GM04504 (cell line): ENCODE results near the gene TRIM66.
A peak's percentile ranks its signal among the peaks of the same experiment; 100 is the strongest.

Source experiments
- DNase-seq: peaks from one replicate; pipeline ENCODE4 v3.0.0-alpha.2; 2012; ENCODE audit warnings: low read depth

The TRIM66 gene

GRCh38 chr11:8654503-8654902, 28.0 kb downstream of the TRIM66 start:
- no peak for DNase-seq

- DNase-seq = peak; percentile 98
Measured at GRCh38 chr11:8652140-8652539, 30.3 kb downstream of the TRIM66 start.

- DNase-seq = peak; percentile 71
Measured at GRCh38 chr11:8650401-8650990, 32.0 kb downstream of the TRIM66 start.

DNA sequence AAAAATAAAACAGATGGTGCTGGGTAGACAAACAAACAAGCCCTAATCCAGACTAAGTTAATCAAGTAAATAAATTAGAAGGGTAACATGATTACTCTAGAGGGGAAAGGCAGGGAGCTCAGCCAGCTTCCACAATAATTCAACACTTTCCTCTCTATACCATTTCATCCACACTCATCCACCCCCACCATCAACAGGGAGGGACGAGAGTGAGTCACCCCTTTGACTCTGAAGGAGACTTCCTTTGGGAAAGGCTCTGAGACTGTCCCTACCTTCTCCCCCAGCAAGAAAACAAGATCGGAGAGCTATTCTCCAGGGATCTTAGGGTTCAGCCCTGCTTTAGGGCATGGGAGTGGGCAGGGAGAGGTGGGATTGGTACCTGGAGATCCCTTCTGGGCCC, 33.1 kb downstream of the TRIM66 start:
- DNase-seq = no peak

- DNase-seq = no peak
Measured at GRCh38 chr11:8646873-8647272, 35.6 kb downstream of the TRIM66 start.

DNA sequence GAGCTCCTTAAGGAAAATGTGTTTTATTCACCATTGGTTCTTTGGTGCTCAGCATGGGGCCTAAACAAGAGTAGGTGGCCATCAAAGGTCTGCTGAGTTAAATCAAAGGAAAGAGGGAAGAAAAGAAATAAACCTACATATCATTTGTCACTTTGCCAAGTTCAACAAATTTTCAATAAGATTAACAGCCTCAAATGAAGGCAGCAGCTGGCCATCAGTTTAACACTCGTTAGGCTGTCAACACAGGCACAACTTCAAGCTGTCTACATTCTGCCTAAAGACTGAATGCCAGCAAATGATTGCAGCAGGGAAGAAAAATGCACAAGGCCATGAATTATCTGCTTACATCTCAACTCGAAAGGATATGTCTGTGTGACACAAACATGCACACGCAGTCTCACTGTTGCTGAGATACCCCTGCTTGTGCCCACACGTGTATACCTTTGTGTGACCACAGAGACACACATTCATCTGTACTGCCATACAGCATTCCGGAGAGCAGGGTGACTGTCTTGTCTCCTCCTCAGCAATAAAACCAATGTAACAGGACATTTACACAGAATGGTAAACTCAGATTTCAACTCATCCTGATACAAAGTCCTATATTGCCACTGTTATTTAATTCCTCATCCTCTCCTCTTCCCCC, 40.1 kb downstream of the TRIM66 start:
- DNase-seq = no peak

DNA sequence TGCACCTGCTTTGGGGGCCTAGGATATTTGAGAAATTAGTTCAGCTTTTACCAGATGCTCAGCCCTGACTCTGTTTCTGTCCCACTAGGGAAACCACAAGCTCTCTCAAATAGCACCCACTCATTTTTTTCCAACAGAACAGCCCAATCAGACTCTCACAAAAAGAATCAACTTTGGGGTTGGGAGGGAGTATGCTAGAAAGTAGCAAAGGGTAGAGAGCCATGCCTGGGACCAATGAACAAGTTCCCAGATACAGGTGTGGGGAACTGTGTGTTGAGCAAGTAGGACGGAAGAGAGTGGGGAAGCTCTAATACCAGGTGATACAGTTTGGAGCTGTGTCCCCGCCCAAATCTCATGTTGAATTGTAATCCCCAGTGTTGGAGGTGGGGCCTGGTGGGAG, 41.1 kb downstream of the TRIM66 start:
- DNase-seq = no peak

- no peak for DNase-seq
Measured at GRCh38 chr11:8640267-8640906, 42.1 kb downstream of the TRIM66 start.

DNA sequence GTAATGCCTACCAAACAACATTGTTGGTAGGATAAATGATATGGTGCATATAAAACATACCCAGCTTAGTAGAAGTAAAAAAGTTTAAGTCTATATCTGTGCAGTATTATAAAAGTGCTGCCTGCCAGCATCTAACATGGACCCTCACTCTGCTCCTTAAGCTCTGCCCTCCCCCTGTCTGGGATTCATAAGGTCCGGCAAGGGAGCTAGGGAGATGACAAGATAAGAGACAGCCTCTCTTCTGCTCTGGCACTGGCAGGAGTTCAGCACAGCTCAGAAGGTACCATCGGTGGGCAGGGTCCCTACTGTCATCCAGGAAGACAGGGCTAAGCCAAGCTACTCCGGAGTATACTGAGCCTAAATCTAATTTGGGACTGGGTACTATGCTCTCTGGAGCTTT, 42.8 kb downstream of the TRIM66 start:
- DNase-seq = no peak

DNA sequence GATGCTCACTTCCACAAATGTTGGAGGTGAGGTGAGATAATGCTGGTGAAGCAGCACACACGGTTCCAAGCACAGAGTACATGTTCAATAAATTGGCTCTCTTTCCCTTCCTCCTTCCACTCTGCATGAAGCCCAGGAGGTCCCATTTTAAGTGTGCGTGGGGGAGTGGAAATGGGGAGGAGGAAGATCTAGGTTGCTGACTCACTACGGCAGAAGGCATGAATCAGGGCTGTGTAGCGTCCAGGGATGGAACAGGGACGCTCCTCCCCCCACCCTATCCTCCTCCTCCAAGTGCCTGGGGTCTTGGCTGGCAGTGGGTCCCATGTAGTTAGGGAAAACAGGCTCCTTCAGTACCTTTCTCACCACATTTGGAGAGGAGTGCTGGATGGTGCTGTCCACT, 44.2 kb downstream of the TRIM66 start:
- no peak for DNase-seq

GRCh38 chr11:8636127-8636526, 46.3 kb downstream of the TRIM66 start:
- no peak for DNase-seq

- DNase-seq = no peak
Measured at GRCh38 chr11:8634498-8634897, 48.0 kb downstream of the TRIM66 start.

GRCh38 chr11:8631395-8632118, 50.9 kb downstream of the TRIM66 start:
- peak; percentile 42 for DNase-seq

DNA sequence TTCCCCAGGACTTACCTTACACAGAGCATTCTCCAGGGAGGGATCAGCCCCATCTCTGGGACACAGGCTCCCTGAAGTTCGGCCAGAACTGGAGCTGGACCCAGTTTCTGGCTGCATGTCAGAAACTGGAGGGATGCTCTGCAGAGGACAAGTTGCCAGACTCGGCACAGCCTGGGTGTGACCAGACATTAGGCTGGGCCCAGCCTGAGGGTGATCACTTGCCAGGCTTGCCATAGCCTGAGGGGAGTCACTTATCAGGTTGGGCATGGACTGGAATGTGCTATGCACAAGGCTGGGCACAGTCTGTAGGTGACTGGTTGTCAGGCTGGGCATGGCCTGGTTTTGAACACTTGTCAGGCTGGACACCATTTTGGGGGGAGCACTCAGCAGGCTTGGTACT, 57.8 kb downstream of the TRIM66 start:
- no peak for DNase-seq

- no peak for DNase-seq
Measured at GRCh38 chr11:8621147-8621546, 61.3 kb downstream of the TRIM66 start.

- DNase-seq = no peak
Measured at GRCh38 chr11:8617063-8617462, 65.4 kb downstream of the TRIM66 start.

GRCh38 chr11:8615291-8616032, 67.0 kb downstream of the TRIM66 start:
- DNase-seq = no peak

GRCh38 chr11:8614497-8614896, 68.0 kb downstream of the TRIM66 start:
- DNase-seq = no peak

- no peak for DNase-seq
Measured at GRCh38 chr11:8613036-8613435, 69.4 kb downstream of the TRIM66 start.

GRCh38 chr11:8612522-8612921, 69.9 kb downstream of the TRIM66 start:
- DNase-seq = no peak

DNA sequence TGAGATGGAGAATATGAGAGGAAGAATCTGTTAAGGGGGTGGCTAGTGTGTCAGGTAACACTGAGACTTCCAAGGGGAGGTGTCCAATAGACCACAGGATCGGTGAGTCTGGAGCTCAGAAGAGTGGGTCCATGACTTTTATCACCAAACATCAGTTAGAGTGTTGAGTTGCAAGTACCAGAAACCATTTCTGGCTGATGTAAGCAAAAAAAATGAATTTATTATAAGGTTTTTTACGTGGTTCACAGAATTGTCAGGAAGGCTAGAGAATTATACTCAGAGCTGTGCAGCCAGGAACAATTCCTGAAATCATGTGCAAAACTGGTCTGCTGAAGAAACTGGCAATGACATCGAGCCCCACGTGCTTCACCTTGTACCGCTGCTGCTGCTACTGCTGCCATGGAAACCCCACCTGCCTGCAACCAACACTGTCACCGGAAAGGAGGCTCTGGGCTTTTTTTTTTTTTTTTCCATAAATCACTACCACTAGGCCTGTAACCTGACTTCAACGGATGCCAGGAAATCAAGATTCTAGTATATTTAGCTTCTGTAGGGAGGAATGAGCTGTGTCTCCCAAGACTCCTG, 71.8 kb downstream of the TRIM66 start:
- no peak for DNase-seq

GRCh38 chr11:8608652-8609051, 73.8 kb downstream of the TRIM66 start:
- DNase-seq = no peak
